WERI-Rb-1 (cell line): ENCODE data around the gene IRX6.

Experiments
- DNase-seq: peaks from one replicate; pipeline ENCODE4 v3.0.0-alpha.2; 2020
- H3K27ac ChIP-seq: fragments of 250-450 bp; sonication (Bioruptor Pico); 2 replicates; pipeline ENCODE4 v1.5.1; 2020; ENCODE audit warnings: mild to moderate bottlenecking, moderate library complexity
- H3K27me3 ChIP-seq: fragments of 250-450 bp; sonication (Bioruptor Pico); 2 replicates; pipeline ENCODE4 v1.5.1; 2021; ENCODE audit warnings: mild to moderate bottlenecking, low read depth, moderate library complexity; ENCODE audit not compliant: insufficient read depth, severe bottlenecking
- H3K36me3 ChIP-seq: fragments of 250-450 bp; sonication (Bioruptor Pico); 2 replicates; pipeline ENCODE4 v1.5.1; 2020; ENCODE audit warnings: mild to moderate bottlenecking, moderate library complexity
- H3K4me3 ChIP-seq: 2 replicates; pipeline ENCODE4 v1.5.1; 2011; ENCODE audit warnings: low read depth, mild to moderate bottlenecking, control low read depth, low read length
- H3K9me3 ChIP-seq: fragments of 250-450 bp; sonication (Bioruptor Pico); 2 replicates; pipeline ENCODE4 v1.5.1; 2021; ENCODE audit warnings: mild to moderate bottlenecking, moderate library complexity; ENCODE audit not compliant: severe bottlenecking
- CTCF ChIP-seq: IDR thresholded peaks from 2 replicates; pipeline ENCODE4 v1.5.1; 2011; ENCODE audit warnings: low read depth, mild to moderate bottlenecking, control low read depth, inconsistent platforms, low read length

IRX6 gene

GRCh38 chr16:55324285-55325079, 479 bp downstream of the IRX6 start:
- DNase-seq, result no peak
- no peak for TF ChIP-seq CTCF
- peak overlapping the region; percentile 43 for H3K4me3 ChIP-seq
- H3K36me3 ChIP-seq, result no peaks in the 10 kb centered on the region
- no peaks in the 10 kb centered on the region for H3K9me3 ChIP-seq
- no peaks in the 10 kb centered on the region for H3K27me3 ChIP-seq
- no peak overlapping the region for H3K27ac ChIP-seq

- no peak for TF ChIP-seq CTCF
- no peak overlapping the region for H3K27ac ChIP-seq
- H3K27me3 ChIP-seq, result no peaks in the 10 kb centered on the region
- H3K9me3 ChIP-seq, result no peaks in the 10 kb centered on the region
- no peaks in the 10 kb centered on the region for H3K36me3 ChIP-seq
- H3K4me3 ChIP-seq, result no peak overlapping the region
- no peak for DNase-seq
These were observed 1.1 kb downstream of the IRX6 start for GRCh38 chr16:55325080-55325447.

- no peak for DNase-seq
- no peaks in the 10 kb centered on the region for H3K27me3 ChIP-seq
- no peak overlapping the region for H3K27ac ChIP-seq
- TF ChIP-seq CTCF, result no peak
- no peaks in the 10 kb centered on the region for H3K36me3 ChIP-seq
- H3K9me3 ChIP-seq, result no peaks in the 10 kb centered on the region
- H3K4me3 ChIP-seq, result no peak overlapping the region
These were observed 1.6 kb downstream of the IRX6 start for GRCh38 chr16:55325458-55326109.

GRCh38 chr16:55326261-55327092, 2.5 kb downstream of the IRX6 start:
- Histone ChIP-seq H3K4me3 (no peak overlapping the region), H3K27ac (no peak overlapping the region), H3K9me3 (no peaks in the 10 kb centered on the region), H3K36me3 (no peaks in the 10 kb centered on the region), H3K27me3 (no peaks in the 10 kb centered on the region)
- no peak for DNase-seq
- no peak for TF ChIP-seq CTCF

GRCh38 chr16:55328611-55329569, 4.9 kb downstream of the IRX6 start:
- no peak for TF ChIP-seq CTCF
- Histone ChIP-seq H3K9me3 (no peaks in the 10 kb centered on the region), H3K27me3 (no peaks in the 10 kb centered on the region), H3K27ac (no peak overlapping the region), H3K36me3 (no peaks in the 10 kb centered on the region), H3K4me3 (no peak overlapping the region)
- no peak for DNase-seq
